Peyer's patch (tissue), 4 donors: ENCODE data around the gene TOMM34.

Experiments
- CTCF ChIP-seq, 6 experiments: fragments of 450-650 bp in 4 of 6; fragments of 200-600 bp in 2 of 6; sonication (generic) in 1 of 6; IDR thresholded peaks; one replicate each; pipeline ENCODE4 v1.5.1; 2017 to 2019; ENCODE audit warnings: antibody characterized with exemption in 6 of 6, mild to moderate bottlenecking in 3 of 6, moderate library complexity in 1 of 6
- POLR2A ChIP-seq, 2 donors: fragments of 450-650 bp; IDR thresholded peaks; one replicate each; pipeline ENCODE4 v1.5.1; 2017; ENCODE audit warnings: antibody characterized with exemption in 2 of 2, mild to moderate bottlenecking in 2 of 2, moderate library complexity in 2 of 2

DNA sequence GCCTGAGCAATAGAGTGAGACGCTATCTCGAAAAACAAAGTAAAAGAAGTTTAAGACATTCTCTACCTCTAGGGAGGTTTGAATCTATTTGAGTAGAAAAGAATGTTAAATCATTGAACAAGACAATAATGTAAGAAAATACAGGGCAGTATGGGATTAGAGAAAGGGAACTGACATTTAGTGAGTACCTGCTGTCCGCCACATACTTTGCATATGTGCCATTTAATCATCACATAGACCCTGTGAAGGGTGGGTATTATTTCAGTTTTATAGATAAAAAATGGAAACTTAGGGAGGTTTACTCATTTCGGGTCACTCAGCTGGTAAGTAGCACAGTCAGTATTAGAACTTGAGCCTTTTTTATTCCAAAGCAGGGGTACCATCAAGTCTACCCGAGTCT lies 37.5 kb upstream of the TOMM34 start:
- TF ChIP-seq POLR2A (IDR thresholded peaks at IDR 0.05) (no peak), CTCF (IDR thresholded peaks at IDR 0.05) (no peak)
